Fibroblast of lung (primary cell): ENCODE data around the gene SRRM1.

Source experiments
- EZH2 ChIP-seq: IDR thresholded peaks from 2 replicates; pipeline ENCODE4 v1.5.1; 2012; ENCODE audit warnings: low read length, control low read depth, mild to moderate bottlenecking; ENCODE audit errors: missing control alignments
- TF ChIP-seq, protein P1 (sequence below), 2 donors: IDR thresholded peaks in 1 of 2; conservative IDR thresholded peaks in 1 of 2; 1 replicate in 1 of 2; 2 replicates in 1 of 2; pipeline ENCODE4 v1.5.1; 2011 to 2012; ENCODE audit warnings: low read length in 2 of 2, control low read depth in 1 of 2, inconsistent platforms in 1 of 2, low read depth in 1 of 2, mild to moderate bottlenecking in 1 of 2

GRCh38 chr1:24694380-24694843 is 51.3 kb downstream of the SRRM1 start:
- TF ChIP-seq, protein P1, sequence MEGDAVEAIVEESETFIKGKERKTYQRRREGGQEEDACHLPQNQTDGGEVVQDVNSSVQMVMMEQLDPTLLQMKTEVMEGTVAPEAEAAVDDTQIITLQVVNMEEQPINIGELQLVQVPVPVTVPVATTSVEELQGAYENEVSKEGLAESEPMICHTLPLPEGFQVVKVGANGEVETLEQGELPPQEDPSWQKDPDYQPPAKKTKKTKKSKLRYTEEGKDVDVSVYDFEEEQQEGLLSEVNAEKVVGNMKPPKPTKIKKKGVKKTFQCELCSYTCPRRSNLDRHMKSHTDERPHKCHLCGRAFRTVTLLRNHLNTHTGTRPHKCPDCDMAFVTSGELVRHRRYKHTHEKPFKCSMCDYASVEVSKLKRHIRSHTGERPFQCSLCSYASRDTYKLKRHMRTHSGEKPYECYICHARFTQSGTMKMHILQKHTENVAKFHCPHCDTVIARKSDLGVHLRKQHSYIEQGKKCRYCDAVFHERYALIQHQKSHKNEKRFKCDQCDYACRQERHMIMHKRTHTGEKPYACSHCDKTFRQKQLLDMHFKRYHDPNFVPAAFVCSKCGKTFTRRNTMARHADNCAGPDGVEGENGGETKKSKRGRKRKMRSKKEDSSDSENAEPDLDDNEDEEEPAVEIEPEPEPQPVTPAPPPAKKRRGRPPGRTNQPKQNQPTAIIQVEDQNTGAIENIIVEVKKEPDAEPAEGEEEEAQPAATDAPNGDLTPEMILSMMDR (conservative IDR thresholded peaks at IDR 0.05 in 1 of 2, IDR thresholded peaks at IDR 0.05 in 1 of 2; ENCODE audit: low read depth in 1 of 2, low read length in 2 of 2): no peak
- no peak for TF ChIP-seq EZH2
